ENCODE measurements around the gene OAS2. TPM values are rescaled to one million over a fixed set of nuclear protein-coding genes. Genes with fewer than 3 reads are reported as not detected.

The OAS2 gene
- total and polyA plus RNA-seq, 2 of the 4 experiments (the other 2 are of a cell fraction), result under 0.01 TPM; not detected in 1

GRCh38 chr12:112937741-112938719, 40.3 kb upstream of the OAS2 start, which contains the start of gene OAS3:
TSS of gene OAS3 (plus strand) at chr12:112938474. CDS start at chr12:112938531, 57 bp downstream.
- POLR2A ChIA-PET (ENCODE audit: unreplicated experiment), result no interaction called here
- H3K27ac ChIP-seq (ENCODE audit: insufficient read depth, low read length), result peak within 1 kb of the TSS; percentile 10; the same call in 1 of the 2 replicates
- 0 to 100% methylated on average over 1 to 12 of the region's 50 CpGs for WGBS, 2 experiments (ENCODE audit: extremely low coverage in 2 of 2, insufficient read length in 1 of 2)

More at GRCh38 chr12:112937741-112938719, 40.3 kb upstream of the OAS2 start, which contains the start of gene OAS3:
- peak; percentile 79 for DNase-seq
- H3K9me3 ChIP-seq (ENCODE audit: control insufficient read depth, insufficient read depth, low read length), result no peaks in the 10 kb centered on the region
- 0 out of 3 replicates have a peak within 1 kb of the TSS, but pooled peaks have one; percentile 33 for H2BK15ac ChIP-seq (ENCODE audit: low read depth, low read length)
- H3K56ac ChIP-seq (ENCODE audit: extremely low read depth, insufficient read depth, low read length), result peak within 1 kb of the TSS; percentile 69
- no TSS peak for BruUV-seq (replicated peaks)
- intact Hi-C loops (cut with micrococcal nuclease) (no loop called here), in situ Hi-C loops (cut with MboI; ENCODE audit: low sequenced_read_pairs) (no loop called here), dilution Hi-C loops (cut with HindIII; ENCODE audit: low sequenced_read_pairs, unreplicated experiment) (no loop called here)
- no peaks in the 10 kb centered on the region for H3K36me3 ChIP-seq (ENCODE audit: control insufficient read depth, insufficient read depth, low read length)
- peak within 1 kb of the TSS; percentile 71 for H3K4ac ChIP-seq (ENCODE audit: low read depth, low read length)
- H3K9ac ChIP-seq (ENCODE audit: low read depth, low read length), result peak within 1 kb of the TSS; percentile 60
- peaks cover 0 to 7% of the 10 kb centered on the region in 2 experiments; a peak in 1 of 4 replicates for H3K79me1 ChIP-seq (ENCODE audit: low read depth in 1 of 2, low read length in 2 of 2)
- H4K5ac ChIP-seq (ENCODE audit: low read depth, low read length), result peak within 1 kb of the TSS; percentile 68
- peak within 1 kb of the TSS; percentile 31 for H2AK9ac ChIP-seq (replicated peaks; ENCODE audit: low read depth, low read length, poor library complexity)
- peak within 1 kb of the TSS; percentile 70 to 98 for H4K8ac ChIP-seq (ENCODE audit: low read depth in 2 of 2, low read length in 2 of 2)
- peak; percentile 88 for ATAC-seq (ENCODE audit: low read depth)
- peak within 1 kb of the TSS; percentile 99 for H2AFZ ChIP-seq (replicated peaks; ENCODE audit: low read length, poor library complexity)
- H4K20me1 ChIP-seq (ENCODE audit: insufficient read depth, low read length), result no peaks in the 10 kb centered on the region
- no peaks in the 10 kb centered on the region for H3K9me1 ChIP-seq (ENCODE audit: insufficient read depth, low read length)
- CTCF ChIA-PET, result no interaction called here
- peak within 1 kb of the TSS; percentile 16; the same call in 1 of the 2 replicates for H3K23ac ChIP-seq (ENCODE audit: low read depth, low read length)
- peak within 1 kb of the TSS; percentile 67; the same call in 1 of the 2 replicates for H3K14ac ChIP-seq (replicated peaks; ENCODE audit: low read depth, low read length)
- H2BK5ac ChIP-seq (ENCODE audit: low read depth, low read length, poor library complexity, severe bottlenecking), result no peak within 1 kb of the TSS
- H2BK120ac ChIP-seq (ENCODE audit: low read depth, low read length), result peak within 1 kb of the TSS; percentile 41
- peaks cover 2% of the 10 kb centered on the region for H3K4me1 ChIP-seq (ENCODE audit: control insufficient read depth, insufficient read depth, low read length)
- H3K4me2 ChIP-seq (ENCODE audit: low read depth, low read length), result peak within 1 kb of the TSS; percentile 86
- no peaks in the 10 kb centered on the region for H3K27me3 ChIP-seq (ENCODE audit: control insufficient read depth, insufficient read depth, low read length)
- H2AK5ac ChIP-seq (ENCODE audit: low read depth, low read length), result no peak within 1 kb of the TSS
- H3K18ac ChIP-seq (ENCODE audit: low read depth, low read length), result 0 out of 2 replicates have a peak within 1 kb of the TSS, but pooled peaks have one; percentile 6
- 0 out of 2 replicates have a peak within 1 kb of the TSS, but pooled peaks have one; percentile 21 for H2BK20ac ChIP-seq (ENCODE audit: low read depth, low read length)
- TF ChIP-seq MXI1 (IDR thresholded peaks at IDR 0.05; ENCODE audit: borderline replicate concordance, low read depth, low read length), result peak; percentile 48; the same call in 1 of the 2 replicates
- TF ChIP-seq RCOR1 (IDR thresholded peaks at IDR 0.05; ENCODE audit: insufficient replicate concordance, low read length), result no peak
- H4K91ac ChIP-seq (ENCODE audit: insufficient read depth, low read depth, low read length), result peak within 1 kb of the TSS; percentile 58
- peak within 1 kb of the TSS; percentile 64 for H3K4me3 ChIP-seq (ENCODE audit: insufficient read depth, low read depth, low read length)
